ENCODE results near the gene EGLN1.
A peak's percentile ranks its signal among the peaks of the same experiment; 100 is the strongest.

Gene EGLN1

GRCh38 chr1:231420959-231421545 is 1.0 kb downstream of the EGLN1 start:
- peak in 1 of 2 donors; percentile 19 for DNase-seq

DNA sequence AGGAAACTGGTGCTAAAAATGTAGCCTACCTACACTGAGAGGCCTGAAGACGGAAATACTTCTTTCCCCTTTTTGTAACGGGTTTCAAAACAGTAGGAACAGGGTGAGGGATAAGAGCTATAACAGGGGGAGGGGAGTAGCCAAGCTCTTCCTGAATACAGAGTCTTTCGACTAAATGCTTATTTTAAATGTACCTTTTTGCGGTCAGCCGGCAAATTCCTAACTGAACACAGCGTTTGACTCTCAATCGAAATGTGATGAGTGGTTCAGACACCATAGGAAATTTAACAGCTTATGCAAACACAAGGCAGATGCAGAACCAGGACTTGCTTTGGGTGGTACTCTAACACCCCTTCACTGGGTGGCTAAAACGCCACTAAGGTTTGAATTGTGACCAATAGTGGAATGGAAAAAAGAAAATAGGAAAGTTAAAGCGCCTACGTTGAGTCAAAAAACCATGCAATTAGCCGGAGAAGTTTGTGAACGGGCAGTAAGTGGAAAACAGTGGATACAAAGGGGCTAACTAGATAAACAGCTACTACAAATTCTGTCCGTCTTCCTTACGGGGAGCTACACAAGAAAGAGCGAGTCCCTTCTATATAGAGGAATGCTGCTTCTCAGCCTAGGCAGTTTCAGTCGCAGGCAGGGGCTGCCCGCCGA is 1.7 kb downstream of the EGLN1 start:
- DNase-seq, result peak; percentile 50 to 57

DNA sequence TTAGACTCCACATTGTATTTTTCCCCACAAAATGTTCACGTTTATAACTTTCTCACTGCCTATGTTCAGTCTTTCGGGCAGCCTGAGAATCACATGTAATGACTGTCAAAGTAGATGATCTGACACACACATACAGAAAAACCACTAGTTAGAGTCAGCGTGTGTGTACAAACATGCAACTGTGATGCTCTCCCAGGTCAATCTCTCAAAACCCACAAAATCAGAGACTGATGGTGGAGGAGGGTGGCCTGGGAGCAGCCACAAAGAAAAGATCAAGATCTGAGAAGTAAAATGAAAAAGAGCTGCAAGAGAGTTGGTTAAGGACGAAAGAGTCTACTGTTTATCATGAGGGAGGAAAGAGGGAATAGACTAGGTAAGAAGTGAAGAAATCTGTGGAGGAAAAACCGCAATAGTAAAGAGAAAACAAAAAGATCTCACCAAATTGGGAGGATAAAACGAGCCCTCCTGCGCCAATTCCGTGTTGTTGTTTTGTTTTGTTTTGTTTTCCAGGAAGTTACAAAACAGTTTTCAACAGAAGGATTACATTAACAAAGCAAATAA is 2.3 kb downstream of the EGLN1 start:
- DNase-seq, result no peak

GRCh38 chr1:231419147-231419546 is 2.9 kb downstream of the EGLN1 start:
- DNase-seq, result no peak

GRCh38 chr1:231418741-231419107 is 3.4 kb downstream of the EGLN1 start:
- no peak for DNase-seq

DNA sequence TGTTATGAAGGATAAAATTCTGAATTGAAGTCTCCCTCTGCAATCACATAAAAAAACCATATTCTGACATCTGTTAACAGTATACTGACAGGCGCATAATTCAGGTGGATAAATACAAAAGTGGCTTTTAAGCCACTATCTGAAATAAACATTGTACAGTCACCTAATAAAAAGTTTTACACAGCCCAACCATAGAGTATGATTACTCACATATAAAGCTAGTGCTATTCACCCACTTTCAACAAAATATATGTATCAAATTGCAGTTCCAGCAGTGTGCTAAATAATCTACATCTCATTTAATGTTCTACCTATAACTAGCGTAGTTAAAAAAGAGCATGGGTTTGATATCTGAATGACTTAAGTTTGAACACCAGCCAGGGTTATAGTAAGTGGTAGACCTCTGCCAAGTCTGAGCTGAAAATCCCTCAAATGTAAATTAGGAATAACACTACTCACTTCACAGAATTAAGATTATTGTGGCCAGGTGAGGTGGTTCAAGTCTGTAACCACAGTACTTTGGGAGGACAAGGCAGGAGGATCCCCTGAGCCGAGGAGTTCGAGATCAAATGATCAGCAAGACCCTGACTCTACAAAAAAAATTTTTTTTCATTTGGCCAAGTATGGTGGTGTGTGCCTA is 3.9 kb downstream of the EGLN1 start:
- no peak for DNase-seq

DNA sequence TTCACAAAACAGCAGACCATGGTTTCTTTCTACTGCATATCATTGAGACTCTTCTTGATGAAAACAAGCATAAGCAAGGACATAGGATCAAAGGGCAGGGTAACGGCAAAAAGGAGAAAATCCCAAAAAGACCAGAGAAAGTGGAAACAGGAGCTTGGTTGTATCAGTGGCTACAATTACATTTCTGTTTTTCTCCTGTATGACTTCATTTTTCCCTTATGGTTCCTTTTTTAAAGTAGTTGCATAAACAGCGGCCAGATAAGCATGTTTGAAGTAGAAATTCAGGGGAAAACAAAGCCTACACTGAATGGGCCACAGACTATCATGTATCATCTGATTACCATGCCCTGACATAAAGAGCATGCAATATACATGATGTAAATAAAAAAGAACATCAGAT is 4.6 kb downstream of the EGLN1 start:
- DNase-seq, result peak; percentile 52 to 70

DNA sequence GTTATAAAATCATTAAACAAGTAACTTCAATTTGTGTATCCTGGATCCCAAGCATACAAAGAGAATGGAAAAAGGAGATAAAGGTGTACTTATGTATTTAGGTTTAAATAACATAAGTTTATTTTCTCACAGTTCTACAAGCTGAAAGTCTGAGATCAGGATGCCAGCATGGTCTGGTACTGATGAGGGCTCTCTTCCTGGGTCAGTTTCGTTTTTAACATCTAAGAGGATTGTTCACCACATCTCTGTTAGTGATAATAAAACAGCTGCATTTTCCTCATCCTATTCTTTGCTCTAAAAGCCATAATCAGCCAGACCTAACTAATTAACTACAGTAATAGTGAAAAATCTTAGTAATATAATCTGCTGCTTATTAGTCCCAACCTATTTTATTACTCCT is 5.2 kb downstream of the EGLN1 start:
- DNase-seq, result no peak

DNA sequence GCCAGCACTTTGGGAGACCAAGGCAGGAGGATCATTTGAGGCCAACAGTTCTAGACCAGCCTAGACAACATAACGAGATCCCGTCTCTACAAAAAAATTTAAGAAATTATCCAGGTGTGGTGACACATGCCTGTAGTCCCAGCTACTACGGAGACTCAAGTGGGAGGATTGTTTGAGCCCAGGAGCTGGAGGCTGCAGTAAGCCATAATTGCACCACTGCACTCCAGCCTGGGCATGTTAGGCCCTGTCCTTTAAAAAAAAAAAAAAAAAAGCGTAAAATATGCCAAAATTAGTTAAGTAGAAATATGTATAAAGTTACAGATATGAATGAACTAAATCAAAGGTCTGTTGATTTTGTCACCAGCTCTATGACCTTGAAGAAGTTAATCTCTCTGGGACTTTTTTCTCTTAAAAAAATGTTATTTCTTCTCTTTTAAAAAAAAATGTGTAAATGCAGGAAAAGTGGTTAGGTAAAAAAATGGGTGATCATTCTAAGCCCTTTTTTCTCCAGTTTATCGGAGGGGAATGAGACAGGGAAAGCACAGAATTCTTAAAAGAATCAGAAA is 7.0 kb downstream of the EGLN1 start:
- no peak for DNase-seq

DNA sequence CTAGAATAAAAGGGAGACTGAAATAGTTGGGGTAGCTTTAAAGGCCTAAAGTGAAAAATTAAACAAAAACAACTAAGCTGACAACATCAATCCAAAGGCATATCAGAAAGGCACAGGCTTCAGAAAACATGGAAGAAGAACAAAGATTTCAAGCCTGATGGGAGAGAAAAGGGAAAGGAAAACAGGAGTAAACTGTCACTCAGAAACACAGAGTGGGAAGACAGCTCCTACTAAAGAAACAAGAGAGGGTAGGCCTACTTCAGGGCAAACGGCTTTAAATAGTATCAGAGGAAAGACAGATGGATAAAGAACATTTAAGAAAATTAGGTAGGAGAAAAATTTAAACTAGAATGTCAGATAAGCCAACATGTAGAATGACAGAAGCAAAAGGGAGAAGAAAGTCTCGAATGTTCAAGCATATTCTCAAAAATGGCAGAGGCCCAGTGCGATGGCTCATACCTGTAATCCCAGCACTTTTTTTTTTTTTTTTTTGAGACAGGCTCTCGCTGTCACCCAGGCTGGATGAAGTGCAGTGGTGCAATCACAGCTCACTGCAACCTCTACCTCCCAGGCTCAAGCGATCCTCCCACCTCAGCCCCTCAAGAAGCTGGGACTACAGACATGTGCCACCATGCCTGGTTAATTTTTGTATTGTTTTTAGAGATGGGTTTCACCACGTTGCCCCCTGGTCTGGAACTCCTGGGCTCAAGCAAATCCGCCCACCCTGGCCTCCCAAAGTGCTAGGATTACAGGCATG is 7.6 kb downstream of the EGLN1 start:
- DNase-seq, result no peak

DNA sequence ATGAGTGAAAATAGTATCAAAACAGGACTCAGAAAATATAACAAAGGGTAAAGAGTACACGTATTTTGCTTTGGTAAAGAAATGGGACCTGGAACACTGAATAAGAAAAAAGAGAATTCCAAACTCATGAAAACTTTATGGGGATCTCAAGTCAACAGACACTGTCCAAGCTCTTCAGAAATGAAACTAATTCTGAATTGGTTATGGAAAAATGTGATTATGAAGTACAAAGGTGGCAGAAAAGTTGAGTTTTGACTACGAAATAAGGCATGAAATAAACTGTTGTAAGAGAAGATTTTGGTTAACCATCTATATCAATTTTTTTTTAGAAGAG is 8.4 kb downstream of the EGLN1 start:
- no peak for DNase-seq

DNA sequence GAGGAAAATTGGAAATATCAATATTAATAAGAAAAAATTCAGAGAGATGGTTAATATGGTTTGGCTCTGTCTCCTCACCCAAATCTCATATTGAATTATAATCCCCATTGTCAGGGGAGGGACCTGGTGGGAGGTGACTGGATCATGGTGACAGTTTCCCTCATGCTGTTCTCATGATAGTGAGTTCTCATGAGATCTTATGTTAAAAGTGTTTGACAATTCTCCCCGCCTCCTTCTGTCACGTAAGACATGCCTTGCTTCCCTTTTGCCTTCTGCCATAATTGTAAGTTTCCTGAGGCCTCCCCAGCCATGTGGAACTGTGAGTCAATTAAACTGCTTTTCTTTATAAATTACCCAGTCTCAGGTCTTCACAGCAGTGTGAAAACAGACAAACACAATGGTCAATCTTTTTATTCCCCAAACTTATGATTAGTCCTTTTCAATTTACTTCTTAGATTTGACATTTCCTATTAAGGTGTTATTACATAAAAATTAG is 11.0 kb downstream of the EGLN1 start:
- DNase-seq, result peak; percentile 42 to 72

DNA sequence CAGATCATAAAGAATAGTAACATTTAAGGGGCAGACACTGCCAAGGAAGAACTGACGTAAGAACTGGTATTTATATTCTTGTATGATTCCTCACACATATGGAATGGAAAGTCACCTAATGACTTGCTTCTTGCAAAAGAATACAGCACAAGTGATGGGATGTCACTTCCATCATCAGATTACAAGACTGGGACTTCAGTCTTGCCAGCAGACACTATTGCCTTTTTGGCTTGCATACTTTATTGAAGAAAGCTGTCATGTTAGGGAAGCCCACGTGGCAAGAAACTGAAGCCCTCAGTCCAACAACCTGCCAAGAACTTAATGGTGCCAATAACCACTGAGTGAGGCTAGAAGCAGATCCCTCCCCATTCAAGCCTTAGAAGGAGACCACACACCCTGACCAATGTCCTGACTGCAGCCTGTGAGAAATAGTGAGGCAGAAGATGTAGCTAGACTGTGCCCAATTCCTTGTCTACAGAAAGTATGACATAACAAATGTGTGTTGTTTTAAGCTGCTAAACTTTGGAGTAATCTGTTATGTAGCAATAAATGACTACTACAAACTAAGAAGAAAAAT is 12.0 kb downstream of the EGLN1 start:
- DNase-seq, result no peak

- DNase-seq, result no peak
Observed at GRCh38 chr1:231408528-231409094, 13.5 kb downstream of the EGLN1 start.

DNA sequence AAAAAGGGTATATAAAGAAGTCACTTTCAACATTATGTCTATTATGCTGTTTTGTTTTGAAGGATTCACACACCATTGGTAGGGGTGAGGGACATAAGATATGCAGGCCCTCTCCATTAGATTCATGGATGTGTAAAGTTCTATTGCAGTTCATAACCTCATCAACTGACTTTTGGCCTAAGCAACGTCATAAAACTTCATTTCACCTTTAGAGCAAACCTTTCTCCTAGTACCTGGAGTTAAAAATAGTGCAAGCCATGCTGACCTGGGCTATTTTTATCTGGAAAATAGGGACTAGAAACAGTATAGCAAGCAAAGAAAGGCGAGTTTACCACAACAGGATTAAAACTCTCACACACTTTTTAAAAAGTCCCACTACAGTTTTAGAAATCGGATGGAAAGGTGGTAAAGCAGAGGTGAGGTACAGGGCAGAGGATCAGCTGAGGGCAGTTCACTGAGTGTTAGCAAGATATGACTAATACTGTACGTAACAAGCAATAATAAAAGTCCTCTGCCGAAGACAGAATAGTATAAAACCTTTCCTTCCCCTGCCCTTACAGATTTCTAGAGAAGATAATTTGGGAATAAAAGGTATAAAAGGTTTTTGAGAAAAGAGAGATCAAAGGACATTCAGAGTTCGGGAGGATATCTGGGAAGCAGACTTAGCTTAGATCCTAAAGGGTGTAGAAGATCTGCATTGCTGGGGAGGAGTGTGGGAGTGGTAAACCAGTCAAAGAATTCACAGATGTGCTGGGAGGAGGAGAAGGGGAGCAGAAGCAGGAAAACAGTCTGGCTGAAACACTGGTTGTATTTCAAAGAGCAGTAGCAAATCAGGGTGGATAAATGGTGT is 14.3 kb downstream of the EGLN1 start:
- no peak for DNase-seq

- no peak for DNase-seq
Observed at GRCh38 chr1:231407049-231407448, 15.0 kb downstream of the EGLN1 start.

DNA sequence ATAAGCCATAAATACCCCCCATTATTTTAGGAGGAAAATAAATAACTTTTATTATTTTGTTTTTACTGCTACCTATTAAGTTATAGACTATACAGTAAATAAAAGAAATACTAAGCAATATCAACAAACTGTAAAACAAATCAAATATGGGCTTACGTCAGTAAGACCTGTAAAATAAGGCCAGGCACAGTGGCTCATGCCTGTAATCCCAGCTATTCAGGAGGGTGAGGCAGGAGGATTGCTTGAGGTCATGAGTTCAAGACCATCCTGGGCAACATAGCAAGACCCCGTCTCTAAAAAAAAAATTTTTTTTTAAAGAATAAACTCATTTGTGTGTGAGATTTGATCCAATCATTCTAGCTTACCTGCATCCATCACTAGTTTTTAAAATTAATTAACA is 17.8 kb downstream of the EGLN1 start:
- no peak for DNase-seq

- no peak for DNase-seq
Observed at GRCh38 chr1:231401478-231401877, 20.6 kb downstream of the EGLN1 start.

DNA sequence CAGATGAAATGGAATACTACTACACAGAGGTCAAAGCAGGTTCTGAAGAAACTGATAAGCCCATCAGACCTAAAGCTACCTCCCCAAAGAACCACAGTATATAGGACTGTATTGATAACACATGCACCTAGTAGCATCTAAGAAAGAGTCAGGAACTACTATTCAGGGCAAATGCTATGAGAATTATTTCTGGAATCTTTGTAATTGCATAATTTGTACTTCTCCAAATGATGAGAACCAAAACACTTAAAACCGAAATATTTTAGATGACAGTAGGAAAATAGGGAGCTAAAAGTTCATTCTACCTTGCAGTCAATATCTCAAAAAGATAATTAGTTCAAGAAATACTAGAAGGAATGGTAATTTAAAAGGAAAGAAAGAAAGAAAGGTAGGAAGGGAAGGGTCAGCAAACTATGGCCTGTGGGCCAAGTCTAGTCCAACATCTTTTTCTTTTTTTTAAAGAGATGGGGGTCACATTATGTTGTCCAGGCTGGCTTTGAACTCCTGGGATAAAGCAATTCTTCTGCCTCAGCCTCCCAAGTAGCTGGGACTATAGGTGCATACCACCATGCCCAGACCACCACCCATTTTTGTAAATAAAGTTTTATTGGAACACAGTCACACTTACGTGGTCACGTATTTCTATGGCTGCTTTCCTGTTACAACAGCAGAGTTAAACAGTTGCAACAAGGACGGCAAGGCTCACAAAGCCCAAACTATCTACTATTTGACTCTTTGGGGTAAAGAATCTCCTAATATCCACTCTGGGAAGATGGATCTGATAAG is 24.0 kb downstream of the EGLN1 start:
- DNase-seq, result peak; percentile 72 to 75

- DNase-seq, result no peak
Observed at GRCh38 chr1:231396643-231397042, 25.4 kb downstream of the EGLN1 start.

GRCh38 chr1:231395998-231396390 is 26.1 kb downstream of the EGLN1 start:
- no peak for DNase-seq

All from inflammatory macrophage treated with lipopolysaccharide for 1 hour (primary cell).